ENCODE results near the gene ZNF264. TPM values are rescaled to one million over a fixed set of nuclear protein-coding genes. Genes with fewer than 3 reads are reported as not detected.
"Not testable (repeated sequence)": the region's sequence is repeated elsewhere in the genome, so short reads cannot be mapped to it uniquely, and the experiment has no call there.

ZNF264 gene
- total and polyA plus RNA-seq, 9 donors: 7.9 to 36.2 (median 10.4) TPM

DNA sequence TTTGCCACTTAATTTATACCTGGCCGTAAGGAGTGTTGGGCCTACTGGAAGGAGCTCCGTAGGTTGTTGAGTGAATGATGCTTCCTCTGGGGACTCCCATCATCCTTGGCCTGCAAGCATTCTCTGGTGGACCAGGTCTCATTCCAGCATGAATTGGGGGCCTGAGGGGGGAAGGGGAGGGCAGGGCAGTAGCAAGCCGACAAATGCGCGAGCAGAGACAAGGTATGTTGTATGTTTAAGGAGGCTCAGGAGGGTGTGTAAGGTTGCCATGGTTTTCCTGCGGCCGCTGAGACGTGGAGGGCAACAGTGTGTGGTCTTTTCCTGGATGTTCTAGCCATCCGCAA is 749 bp downstream of the ZNF264 start:
- H3K27me3 ChIP-seq (ENCODE audit: control insufficient read depth, insufficient read depth, low read length): no peaks in the 10 kb centered on the region
- peaks cover 36% of the 10 kb centered on the region for H3K36me3 ChIP-seq (ENCODE audit: control insufficient read depth, insufficient read depth, low read length)
- DNase-seq: peak; percentile 12
- H3K27ac ChIP-seq (ENCODE audit: low read length): peak overlapping the region; percentile 95
- H3K4me1 ChIP-seq (ENCODE audit: control insufficient read depth, insufficient read depth, low read length): peaks cover 14% of the 10 kb centered on the region
- 4% methylated on average over 9 of the region's 9 CpGs for WGBS (ENCODE audit: insufficient coverage)
- peaks cover 5% of the 10 kb centered on the region for H3K9me3 ChIP-seq (replicated peaks; ENCODE audit: control insufficient read depth, low read depth, low read length)
- H3K4me3 ChIP-seq (ENCODE audit: low read length): peak overlapping the region; percentile 95

DNA sequence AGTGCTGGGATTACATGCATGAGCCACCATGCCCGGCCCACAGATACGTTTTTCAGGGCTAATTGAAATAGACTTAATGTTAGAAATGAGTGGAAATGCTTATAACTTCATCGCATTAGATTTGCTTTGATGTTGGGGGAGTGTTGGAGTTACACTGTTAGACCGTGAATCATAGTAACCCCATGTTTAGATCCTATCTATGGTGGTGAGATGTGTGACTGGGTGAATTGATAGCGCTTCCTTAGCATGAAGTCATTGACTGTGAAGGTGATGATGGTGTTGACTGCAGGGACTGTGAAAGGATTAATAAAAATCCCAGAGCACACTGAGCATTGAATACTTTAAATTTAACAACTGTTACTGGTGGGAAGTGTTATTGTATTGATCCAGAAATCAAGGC is 1.7 kb downstream of the ZNF264 start:
- Histone ChIP-seq H3K4me3 (ENCODE audit: low read length) (no peak overlapping the region), H3K9me3 (replicated peaks; ENCODE audit: control insufficient read depth, low read depth, low read length) (peaks cover 2% of the 10 kb centered on the region), H3K27me3 (ENCODE audit: control insufficient read depth, insufficient read depth, low read length) (no peaks in the 10 kb centered on the region), H3K27ac (ENCODE audit: low read length) (no peak overlapping the region), H3K36me3 (ENCODE audit: control insufficient read depth, insufficient read depth, low read length) (peaks cover 44% of the 10 kb centered on the region), H3K4me1 (ENCODE audit: control insufficient read depth, insufficient read depth, low read length) (peaks cover 14% of the 10 kb centered on the region)
- 90% methylated on average over 4 of the region's 5 CpGs for WGBS (ENCODE audit: insufficient coverage)
- DNase-seq: no peak

GRCh38 chr19:57197874-57198273 is 6.6 kb downstream of the ZNF264 start:
- H3K4me3 ChIP-seq (ENCODE audit: low read length); DNase-seq; H3K27ac ChIP-seq (ENCODE audit: low read length); H3K4me1 ChIP-seq (ENCODE audit: control insufficient read depth, insufficient read depth, low read length); H3K27me3 ChIP-seq (ENCODE audit: control insufficient read depth, insufficient read depth, low read length); H3K9me3 ChIP-seq (replicated peaks; ENCODE audit: control insufficient read depth, low read depth, low read length): not testable (repeated sequence)
- H3K36me3 ChIP-seq (ENCODE audit: control insufficient read depth, insufficient read depth, low read length): peaks cover 71% of the 10 kb centered on the region
- WGBS (ENCODE audit: insufficient coverage): 92% methylated on average over 5 of the region's 6 CpGs

DNA sequence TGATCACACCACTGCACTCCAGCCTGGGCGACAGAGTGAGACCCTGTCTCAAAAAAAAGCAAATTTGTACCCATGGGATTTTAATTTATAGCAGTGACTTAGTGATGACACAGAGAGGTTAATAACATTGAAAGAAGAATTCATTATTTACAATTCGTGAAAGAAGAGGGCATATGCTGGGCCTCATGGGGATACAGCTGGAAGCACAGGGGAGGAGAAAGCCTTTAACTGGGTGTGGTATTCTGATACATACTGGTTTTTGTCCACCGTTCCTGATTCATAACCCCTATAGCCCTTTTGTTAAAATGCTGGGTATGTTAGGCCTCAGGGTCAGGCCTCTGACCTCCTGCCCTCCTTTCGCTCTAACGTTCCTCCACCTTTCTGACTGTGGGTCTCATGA is 10.9 kb downstream of the ZNF264 start:
- H3K4me1 ChIP-seq (ENCODE audit: control insufficient read depth, insufficient read depth, low read length): no peaks in the 10 kb centered on the region
- WGBS (ENCODE audit: insufficient coverage): 88% methylated on average over 1 of the region's 5 CpGs
- no peak overlapping the region for H3K4me3 ChIP-seq (ENCODE audit: low read length)
- H3K9me3 ChIP-seq (replicated peaks; ENCODE audit: control insufficient read depth, low read depth, low read length): no peaks in the 10 kb centered on the region
- H3K27ac ChIP-seq (ENCODE audit: low read length): no peak overlapping the region
- peaks cover 56% of the 10 kb centered on the region for H3K36me3 ChIP-seq (ENCODE audit: control insufficient read depth, insufficient read depth, low read length)
- DNase-seq: no peak
- no peaks in the 10 kb centered on the region for H3K27me3 ChIP-seq (ENCODE audit: control insufficient read depth, insufficient read depth, low read length)

DNA sequence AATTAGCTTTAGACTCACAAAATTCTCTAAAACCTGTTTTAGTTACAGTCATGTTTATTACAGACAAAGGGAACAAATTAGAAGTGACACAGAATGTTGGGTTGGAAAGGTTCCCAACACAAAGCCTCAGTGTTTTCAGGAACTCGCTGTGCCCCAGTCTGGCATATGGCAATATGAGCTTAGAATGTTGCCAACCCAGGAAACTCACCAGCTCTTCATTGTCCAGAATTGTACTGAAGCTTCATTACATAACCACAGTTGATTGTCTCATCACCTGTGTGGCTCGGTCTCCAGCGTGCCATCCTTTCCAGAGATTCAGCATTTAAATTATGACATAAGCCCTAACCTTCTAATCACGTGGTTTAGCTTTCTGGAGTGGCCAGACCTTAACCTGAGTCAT is 19.1 kb downstream of the ZNF264 start:
- WGBS (ENCODE audit: insufficient coverage): 89% methylated on average over 4 of the region's 4 CpGs
- no peaks in the 10 kb centered on the region for H3K27me3 ChIP-seq (ENCODE audit: control insufficient read depth, insufficient read depth, low read length)
- no peak overlapping the region for H3K27ac ChIP-seq (ENCODE audit: low read length)
- H3K4me1 ChIP-seq (ENCODE audit: control insufficient read depth, insufficient read depth, low read length): no peaks in the 10 kb centered on the region
- DNase-seq: no peak
- no peak overlapping the region for H3K4me3 ChIP-seq (ENCODE audit: low read length)
- peaks cover 2% of the 10 kb centered on the region for H3K9me3 ChIP-seq (replicated peaks; ENCODE audit: control insufficient read depth, low read depth, low read length)
- peaks cover 63% of the 10 kb centered on the region for H3K36me3 ChIP-seq (ENCODE audit: control insufficient read depth, insufficient read depth, low read length)

DNA sequence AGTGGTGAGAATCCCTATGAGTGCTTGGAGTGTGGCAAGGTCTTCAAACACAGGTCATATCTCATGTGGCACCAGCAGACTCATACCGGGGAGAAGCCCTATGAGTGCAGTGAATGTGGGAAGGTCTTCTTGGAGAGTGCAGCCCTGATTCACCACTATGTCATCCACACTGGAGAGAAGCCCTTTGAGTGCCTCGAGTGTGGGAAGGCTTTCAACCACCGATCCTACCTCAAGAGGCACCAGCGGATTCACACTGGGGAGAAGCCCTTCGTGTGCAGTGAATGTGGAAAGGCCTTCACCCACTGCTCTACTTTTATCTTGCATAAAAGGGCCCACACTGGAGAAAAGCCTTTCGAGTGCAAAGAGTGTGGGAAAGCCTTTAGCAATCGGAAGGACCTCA is 20.8 kb downstream of the ZNF264 start:
- Histone ChIP-seq H3K4me3 (ENCODE audit: low read length) (no peak overlapping the region), H3K36me3 (ENCODE audit: control insufficient read depth, insufficient read depth, low read length) (peaks cover 56% of the 10 kb centered on the region), H3K27ac (ENCODE audit: low read length) (no peak overlapping the region), H3K4me1 (ENCODE audit: control insufficient read depth, insufficient read depth, low read length) (no peaks in the 10 kb centered on the region), H3K27me3 (ENCODE audit: control insufficient read depth, insufficient read depth, low read length) (no peaks in the 10 kb centered on the region), H3K9me3 (replicated peaks; ENCODE audit: control insufficient read depth, low read depth, low read length) (peaks cover 2% of the 10 kb centered on the region)
- no CpG with 5 or more reads among the region's 7 CpGs for WGBS (ENCODE audit: insufficient coverage)
- DNase-seq: no peak

GRCh38 chr19:57227502-57227901 is 36.2 kb downstream of the ZNF264 start:
- Histone ChIP-seq H3K4me1 (ENCODE audit: control insufficient read depth, insufficient read depth, low read length) (no peaks in the 10 kb centered on the region), H3K27ac (ENCODE audit: low read length) (no peak overlapping the region), H3K9me3 (replicated peaks; ENCODE audit: control insufficient read depth, low read depth, low read length) (no peaks in the 10 kb centered on the region), H3K4me3 (ENCODE audit: low read length) (no peak overlapping the region), H3K36me3 (ENCODE audit: control insufficient read depth, insufficient read depth, low read length) (no peaks in the 10 kb centered on the region), H3K27me3 (ENCODE audit: control insufficient read depth, insufficient read depth, low read length) (no peaks in the 10 kb centered on the region)
- no peak for DNase-seq
- WGBS (ENCODE audit: insufficient coverage): 84% methylated on average over 5 of the region's 5 CpGs

- H3K27ac ChIP-seq (ENCODE audit: low read length): no peak overlapping the region
- no peak overlapping the region for H3K4me3 ChIP-seq (ENCODE audit: low read length)
- no peaks in the 10 kb centered on the region for H3K9me3 ChIP-seq (replicated peaks; ENCODE audit: control insufficient read depth, low read depth, low read length)
- DNase-seq: no peak
- no peaks in the 10 kb centered on the region for H3K27me3 ChIP-seq (ENCODE audit: control insufficient read depth, insufficient read depth, low read length)
- no peaks in the 10 kb centered on the region for H3K36me3 ChIP-seq (ENCODE audit: control insufficient read depth, insufficient read depth, low read length)
- WGBS (ENCODE audit: insufficient coverage): 47% methylated on average over 3 of the region's 9 CpGs
- no peaks in the 10 kb centered on the region for H3K4me1 ChIP-seq (ENCODE audit: control insufficient read depth, insufficient read depth, low read length)
These were observed 40.4 kb downstream of the ZNF264 start for GRCh38 chr19:57231686-57232085.

GRCh38 chr19:57233207-57233606 is 41.9 kb downstream of the ZNF264 start:
- Histone ChIP-seq H3K27me3 (ENCODE audit: control insufficient read depth, insufficient read depth, low read length) (no peaks in the 10 kb centered on the region), H3K4me1 (ENCODE audit: control insufficient read depth, insufficient read depth, low read length) (no peaks in the 10 kb centered on the region), H3K4me3 (ENCODE audit: low read length) (no peak overlapping the region), H3K36me3 (ENCODE audit: control insufficient read depth, insufficient read depth, low read length) (no peaks in the 10 kb centered on the region), H3K9me3 (replicated peaks; ENCODE audit: control insufficient read depth, low read depth, low read length) (no peaks in the 10 kb centered on the region), H3K27ac (ENCODE audit: low read length) (no peak overlapping the region)
- DNase-seq: no peak
- no CpG with 5 or more reads among the region's 1 CpG for WGBS (ENCODE audit: insufficient coverage)

DNA sequence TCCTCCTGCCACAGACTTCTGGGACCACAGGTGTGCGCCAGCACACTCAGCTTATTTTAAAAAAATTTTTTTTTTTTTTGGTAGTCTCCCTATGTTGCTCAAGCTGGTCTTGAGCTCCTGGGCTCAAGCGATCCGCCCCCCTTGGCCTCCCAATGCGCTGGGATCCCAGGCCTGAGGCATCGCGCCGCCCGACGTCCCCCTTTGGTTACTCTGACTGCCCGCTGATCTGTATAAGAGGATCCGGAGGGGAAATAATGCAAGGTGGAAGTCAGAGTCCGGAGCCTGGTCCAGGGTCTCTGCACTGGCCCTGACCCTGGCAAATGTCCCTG is 48.6 kb downstream of the ZNF264 start:
- 7% methylated on average over 8 of the region's 12 CpGs for WGBS (ENCODE audit: insufficient coverage)

DNA sequence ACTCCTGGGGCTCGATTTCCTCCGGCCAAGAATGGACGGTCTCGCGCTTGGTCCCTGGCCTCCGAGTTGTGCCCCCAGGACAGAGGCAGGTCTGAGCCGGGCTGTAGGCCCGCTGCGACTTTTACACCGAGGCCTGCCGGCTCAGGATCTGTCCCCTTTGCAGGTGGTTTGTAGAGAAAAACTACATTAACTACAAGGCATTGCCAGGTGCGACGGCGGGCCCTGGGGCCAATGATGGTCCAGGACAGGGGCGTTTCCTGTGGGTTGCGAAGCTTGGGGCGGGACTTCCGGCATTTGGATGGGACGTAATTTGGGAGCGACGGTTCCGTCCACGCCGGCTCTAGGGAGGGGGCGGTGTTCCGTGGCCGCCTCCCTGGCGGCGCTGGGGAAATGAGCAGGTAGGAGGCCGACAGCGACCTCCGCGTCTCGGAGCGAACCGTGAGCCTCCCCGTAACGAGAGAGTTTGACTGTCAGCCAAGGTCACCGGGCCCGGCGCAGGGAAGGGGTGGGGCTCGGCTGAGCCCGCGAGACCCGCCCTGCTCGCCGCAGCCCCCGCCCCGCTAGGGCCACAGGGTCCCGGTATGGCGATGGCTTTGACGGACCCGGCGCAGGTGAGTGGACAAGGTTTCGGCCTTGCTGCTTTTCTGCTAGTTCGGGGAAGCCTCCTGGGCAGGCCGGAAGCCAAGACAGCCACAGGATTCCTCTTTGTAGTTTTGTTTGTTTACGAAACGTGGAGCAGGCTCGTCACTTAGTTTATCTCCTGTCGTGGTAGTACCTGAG is 49.2 kb downstream of the ZNF264 start, which contains the start of gene ZNF805:
TSS of gene ZNF805 (plus strand) at position 322 of the 780 bp plus-strand sequence. CDS start at position 582, 260 bp downstream.
- Histone ChIP-seq H3K27ac (ENCODE audit: low read length) (peak within 1 kb of the TSS; percentile 92), H3K9me3 (replicated peaks; ENCODE audit: control insufficient read depth, low read depth, low read length) (no peaks in the 10 kb centered on the region), H3K4me1 (ENCODE audit: control insufficient read depth, insufficient read depth, low read length) (peaks cover 17% of the 10 kb centered on the region), H3K36me3 (ENCODE audit: control insufficient read depth, insufficient read depth, low read length) (peaks cover 16% of the 10 kb centered on the region), H3K4me3 (ENCODE audit: low read length) (peak within 1 kb of the TSS; percentile 93), H3K27me3 (ENCODE audit: control insufficient read depth, insufficient read depth, low read length) (no peaks in the 10 kb centered on the region)
- under 1% methylated on average over 59 of the region's 61 CpGs for WGBS (ENCODE audit: insufficient coverage)
- peak; percentile 99 for DNase-seq

More for the DNA sequence above, 48.6 kb downstream of the ZNF264 start:
- DNase-seq: no peak
- no peaks in the 10 kb centered on the region for H3K27me3 ChIP-seq (ENCODE audit: control insufficient read depth, insufficient read depth, low read length)
- peak overlapping the region; percentile 93 for H3K4me3 ChIP-seq (ENCODE audit: low read length)
- peaks cover 17% of the 10 kb centered on the region for H3K4me1 ChIP-seq (ENCODE audit: control insufficient read depth, insufficient read depth, low read length)
- peak overlapping the region; percentile 92 for H3K27ac ChIP-seq (ENCODE audit: low read length)
- peaks cover 12% of the 10 kb centered on the region for H3K36me3 ChIP-seq (ENCODE audit: control insufficient read depth, insufficient read depth, low read length)
- no peaks in the 10 kb centered on the region for H3K9me3 ChIP-seq (replicated peaks; ENCODE audit: control insufficient read depth, low read depth, low read length)

Data from muscle of leg (tissue), 11 donors.